Uterus (tissue), 2 donors: ENCODE results near the gene CDKL4.
"Not testable (repeated sequence)": the region's sequence is repeated elsewhere in the genome, so short reads cannot be mapped to it uniquely, and the experiment has no call there.

Source experiments
- CTCF ChIP-seq, 4 experiments: fragments of 200-600 bp in 2 of 4; fragments of 450-650 bp in 2 of 4; sonication (generic) in 2 of 4; IDR thresholded peaks; one replicate each; pipeline ENCODE4 v1.5.1; 2016 to 2019; ENCODE audit warnings: antibody characterized with exemption in 4 of 4, mild to moderate bottlenecking in 2 of 4, moderate library complexity in 1 of 4
- POLR2A ChIP-seq, 2 donors: fragments of 450-650 bp; IDR thresholded peaks; one replicate each; pipeline ENCODE4 v1.6.1; 2016; ENCODE audit warnings: antibody characterized with exemption in 2 of 2, mild to moderate bottlenecking in 1 of 2, moderate library complexity in 1 of 2

- not testable (repeated sequence) for TF ChIP-seq CTCF, POLR2A (IDR thresholded peaks at IDR 0.05)
Measured at GRCh38 chr2:39155573-39155972, 88.2 kb downstream of the CDKL4 start.
